ENCODE measurements around the gene MAPK8. TPM values are rescaled to one million over a fixed set of nuclear protein-coding genes. Genes with fewer than 3 reads are reported as not detected.

Gene MAPK8
- total and polyA plus RNA-seq, 9 of the 15 experiments (the other 6 are each of a cell fraction or from before 2014, with no cell fraction given) = 6.4 to 159 (median 71.0) TPM

GRCh38 chr10:48476279-48476982, 170.0 kb downstream of the MAPK8 start (continued):
- TF ChIP-seq ZMIZ1 (IDR thresholded peaks at IDR 0.05; ENCODE audit: low read depth in 2 of 2, low read length in 2 of 2) (peak in 1 of 2 experiments; percentile 29; a peak in 1 of 4 replicates), DMBX1 (CRISPR knock-in tag; IDR thresholded peaks at IDR 0.05; ENCODE audit: borderline replicate concordance) (peak; percentile 73), RBFOX2 (IDR thresholded peaks at IDR 0.05; ENCODE audit: low read depth, low read length) (peak; percentile 59; the same call in 1 of the 2 replicates), ZBTB7A (IDR thresholded peaks at IDR 0.05; ENCODE audit: borderline replicate concordance, control insufficient read depth, low read depth, low read length) (peak; percentile 69; the same call in 1 of the 2 replicates), CBX8 (IDR thresholded peaks at IDR 0.05; ENCODE audit: borderline replicate concordance, extremely low read depth, low read depth, low read length, poor library complexity, severe bottlenecking) (no peak), ZNF644 (tag; IDR thresholded peaks at IDR 0.05; ENCODE audit: low read depth) (peak; percentile 63; the same call in 1 of the 2 replicates), SPI1 (IDR thresholded peaks at IDR 0.05; ENCODE audit: borderline replicate concordance, low read depth, low read length) (peak; percentile 98), ATF4 (CRISPR knock-in tag; IDR thresholded peaks at IDR 0.05) (0 out of 2 replicates have a peak, but pooled peaks have one; percentile 3), PHB2 (IDR thresholded peaks at IDR 0.05; ENCODE audit: low read depth) (0 out of 2 replicates have a peak, but pooled peaks have one; percentile 31), SOX6 (IDR thresholded peaks at IDR 0.05) (peak; percentile 23; the same call in 1 of the 2 replicates), PML (IDR thresholded peaks at IDR 0.05; ENCODE audit: low read length) (peak; percentile 46; the same call in 1 of the 2 replicates), TAL1 (IDR thresholded peaks at IDR 0.05) (peak; percentile 62), ZNF639 (CRISPR knock-in tag; conservative IDR thresholded peaks at IDR 0.05 in 1 of 2, IDR thresholded peaks at IDR 0.05 in 1 of 2) (no peak; a peak in 1 of 4 replicates), ETV5 (CRISPR knock-in tag; IDR thresholded peaks at IDR 0.05; ENCODE audit: low read depth) (peak; percentile 42; the same call in 1 of the 2 replicates), ZNF395 (CRISPR knock-in tag; IDR thresholded peaks at IDR 0.05) (0 out of 2 replicates have a peak, but pooled peaks have one; percentile 73), NR4A1 (CRISPR knock-in tag; IDR thresholded peaks at IDR 0.05) (no peak), NR4A1 (tag; IDR thresholded peaks at IDR 0.05) (peak; percentile 75; the same call in 1 of the 2 replicates), BCL6 (CRISPR knock-in tag; IDR thresholded peaks at IDR 0.05) (no peak), MCM5 (IDR thresholded peaks at IDR 0.05; ENCODE audit: low read depth) (no peak)

Data from K562 (cell line).